ENCODE data around the gene CLIC5.

The CLIC5 gene

DNA sequence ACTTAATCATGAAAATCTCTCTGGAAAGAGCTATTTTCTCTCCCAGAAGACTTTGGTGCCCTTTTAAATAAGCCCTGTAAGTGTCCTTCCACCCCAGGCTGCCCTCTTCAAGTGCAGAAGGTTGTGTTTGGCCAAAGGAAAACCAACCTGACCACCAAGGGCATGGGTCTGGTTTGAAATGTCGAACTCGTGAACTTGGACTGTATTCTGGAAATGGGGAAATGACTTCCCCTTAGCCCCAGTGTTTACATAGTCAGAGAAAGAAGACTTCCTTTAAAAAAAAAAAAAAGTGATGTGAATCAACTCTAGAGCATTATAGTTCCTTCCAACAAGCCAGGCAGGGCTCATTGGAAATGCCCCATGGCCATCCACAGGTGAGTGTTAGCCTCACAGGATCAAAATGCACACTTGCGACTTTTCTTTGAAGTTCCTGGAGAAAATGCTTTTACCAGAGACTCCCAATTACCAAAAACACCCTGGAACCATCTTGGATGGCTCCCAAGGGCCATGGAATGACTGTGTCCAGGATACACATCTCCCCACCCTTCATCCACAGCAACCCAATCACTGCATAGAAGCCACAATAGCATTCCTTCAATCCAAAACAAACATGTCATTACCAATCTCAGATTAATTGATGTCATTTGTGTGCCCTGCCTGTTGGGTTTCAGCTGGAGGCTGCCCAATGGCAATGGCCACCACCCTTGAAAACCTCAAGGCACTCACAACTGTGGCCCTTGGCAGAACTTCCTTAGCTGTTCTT lies 133.8 kb downstream of the CLIC5 start:
- no peak for DNase-seq

DNA sequence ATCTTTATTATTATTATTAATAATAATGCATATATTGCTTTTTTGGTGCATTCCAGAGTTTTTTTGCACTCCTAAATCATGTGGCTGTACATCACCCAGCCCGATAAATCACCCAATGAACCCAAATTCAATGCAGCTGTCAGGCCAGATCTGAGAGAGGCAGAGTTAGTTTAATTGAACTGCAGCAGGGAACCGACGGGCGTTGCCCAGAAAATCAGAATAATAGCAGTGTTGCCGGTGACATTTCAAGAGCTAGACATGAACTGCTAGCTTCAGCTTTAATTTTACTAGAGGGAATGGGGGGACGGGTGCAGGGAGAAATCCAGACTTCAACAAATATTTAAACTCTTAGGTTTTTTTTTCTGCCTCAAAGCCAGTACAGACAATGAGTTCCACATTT lies 135.0 kb downstream of the CLIC5 start:
- DNase-seq = no peak

DNA sequence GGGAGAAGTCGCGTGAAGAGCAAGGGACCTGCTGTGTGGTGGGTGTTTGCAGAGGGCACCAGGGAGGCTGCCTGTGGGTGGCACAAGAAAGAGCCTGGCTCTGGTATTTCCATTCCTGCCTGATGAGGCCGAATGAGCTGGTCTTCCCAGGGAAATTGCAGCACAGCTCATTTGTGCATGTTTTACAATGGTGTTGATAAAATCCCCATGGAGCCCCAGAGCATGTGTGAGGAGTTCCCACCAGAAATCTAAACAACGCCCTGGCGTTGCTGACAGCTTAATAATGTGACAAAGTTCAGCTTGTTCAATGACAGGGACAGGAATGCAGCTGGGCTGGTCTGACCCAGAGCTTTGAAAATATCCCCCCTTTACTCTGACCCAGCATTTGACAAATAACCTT lies 135.5 kb downstream of the CLIC5 start:
- no peak for DNase-seq

DNA sequence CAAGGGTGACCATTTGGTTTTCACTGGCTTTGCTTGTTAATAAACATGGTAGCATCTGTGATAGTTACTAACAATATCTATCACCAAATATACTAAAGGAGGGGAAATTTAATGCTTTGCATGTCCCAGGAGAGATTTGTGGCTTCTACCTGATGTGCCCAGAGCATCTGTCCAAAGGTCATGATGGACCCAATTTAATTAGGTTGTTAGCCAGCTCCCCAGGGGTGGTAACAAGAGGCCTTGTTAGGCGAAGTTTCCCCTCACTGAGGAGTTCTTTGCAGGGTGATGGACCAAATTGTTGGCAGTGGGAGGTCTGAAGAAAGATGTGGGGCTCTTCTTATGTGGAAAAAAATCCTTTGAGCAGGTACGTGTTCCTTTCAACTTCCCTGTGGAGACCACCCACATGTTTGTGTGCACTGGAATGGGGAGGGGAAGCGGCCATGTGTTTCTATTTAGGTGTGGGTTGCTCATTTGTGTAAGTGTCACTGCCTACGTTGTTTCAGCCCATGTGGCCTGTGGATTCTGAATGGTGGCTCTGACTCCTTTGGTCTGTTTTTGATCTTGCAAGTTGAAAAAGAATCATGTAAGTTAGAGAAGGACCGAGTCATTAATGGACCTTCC lies 137.6 kb downstream of the CLIC5 start:
- DNase-seq = no peak

DNA sequence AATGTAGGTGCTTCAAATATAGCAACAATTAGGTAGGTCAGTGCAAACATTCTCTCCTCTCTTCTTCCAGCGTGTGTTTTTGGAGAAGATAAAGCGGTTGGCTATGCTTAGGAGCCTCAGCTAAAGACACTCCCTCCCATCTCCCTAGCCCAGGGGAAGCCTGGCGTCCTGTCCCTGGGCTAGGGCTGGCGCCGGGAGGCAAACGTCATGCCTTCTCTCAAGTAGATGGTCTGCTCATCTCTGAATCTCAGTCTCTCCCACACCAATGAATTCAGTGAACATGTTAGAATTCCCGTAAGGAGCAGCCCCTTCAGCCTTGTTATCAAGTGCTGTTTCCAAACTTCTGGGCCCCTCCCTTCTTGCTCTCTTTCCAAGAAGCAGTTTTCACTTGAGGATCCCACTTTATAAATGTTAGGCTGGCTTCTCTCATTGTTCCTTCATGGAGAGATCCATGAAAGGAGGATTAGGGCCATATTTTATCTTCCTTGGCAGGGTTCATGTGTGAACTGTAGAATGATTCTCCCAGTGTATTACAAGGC lies 142.8 kb downstream of the CLIC5 start:
- DNase-seq = no peak

DNA sequence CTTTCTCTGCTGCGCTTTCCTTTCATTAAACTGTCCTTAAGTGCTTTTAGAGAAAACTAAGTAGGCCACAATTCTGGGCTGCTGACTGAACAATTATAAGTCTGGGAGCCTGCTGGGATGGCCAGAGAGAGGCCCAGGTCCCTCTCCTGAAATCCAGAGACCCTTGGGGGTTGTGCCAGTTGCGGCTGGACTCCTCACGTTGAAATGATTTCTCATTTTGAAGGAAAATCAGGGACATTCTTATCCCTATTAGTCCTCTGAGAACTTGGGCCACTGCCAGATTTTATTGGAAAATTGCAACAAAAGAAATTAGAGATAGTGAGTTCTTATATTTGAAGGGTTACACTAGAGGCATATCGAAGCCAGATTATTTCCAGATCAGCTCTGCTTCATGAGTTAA lies 145.1 kb downstream of the CLIC5 start:
- no peak for DNase-seq

- DNase-seq = no peak
These were observed 151.0 kb downstream of the CLIC5 start for GRCh38 chr6:45864651-45865050.

GRCh38 chr6:45858691-45859090 lies 157.0 kb downstream of the CLIC5 start:
- DNase-seq = no peak

DNA sequence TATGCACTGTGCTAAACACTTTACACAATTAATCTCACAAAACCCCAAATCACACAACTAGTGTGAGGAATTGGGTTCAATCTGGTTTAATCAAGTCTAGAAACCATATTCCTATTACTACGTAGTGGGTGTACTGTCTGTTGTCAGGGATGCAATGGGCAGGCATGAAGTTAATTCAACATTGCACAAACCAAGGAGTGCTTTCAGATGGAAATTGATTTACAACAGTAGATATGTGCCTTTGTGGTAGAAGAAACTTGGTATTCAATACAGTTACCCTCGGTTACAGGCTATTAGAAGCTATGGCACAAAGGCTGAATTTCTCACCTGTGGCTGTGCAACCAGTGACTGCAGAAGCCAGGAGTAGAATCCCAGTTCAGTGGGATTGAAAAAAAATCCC lies 157.8 kb downstream of the CLIC5 start:
- no peak for DNase-seq

DNA sequence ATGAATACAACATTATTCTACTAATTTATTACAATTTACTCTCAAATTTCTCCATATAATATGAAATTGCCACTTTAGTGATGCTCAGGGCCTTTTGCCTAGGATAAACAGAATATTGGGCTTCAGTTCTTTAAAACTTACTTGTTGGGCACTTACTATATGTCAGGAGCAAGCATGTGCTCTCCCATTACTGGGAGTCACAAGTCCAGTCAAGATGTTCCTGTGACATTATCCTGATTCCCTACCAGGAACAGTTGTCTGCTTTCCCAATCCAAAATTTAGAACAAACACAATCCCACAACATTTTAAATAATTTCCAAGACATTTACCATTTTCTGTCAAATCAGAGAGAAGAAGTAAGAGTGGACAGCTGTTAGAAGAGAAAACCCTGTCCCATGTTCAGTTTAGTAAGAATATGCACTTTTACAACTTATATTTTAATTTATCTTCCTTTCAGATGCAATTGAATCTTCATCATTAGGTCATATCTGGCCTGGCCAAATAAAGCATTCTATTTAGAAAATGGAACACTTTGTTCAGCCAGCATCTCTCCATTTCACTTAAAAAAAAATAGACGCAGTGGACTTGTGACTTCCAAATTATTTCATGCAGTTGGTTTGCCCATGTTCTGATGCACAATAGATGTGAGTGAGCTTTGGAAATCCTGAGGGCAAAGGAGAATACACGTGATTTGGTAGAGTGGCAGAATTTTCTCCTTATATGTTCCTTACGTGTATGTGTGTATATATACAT lies 159.8 kb downstream of the CLIC5 start:
- no peak for DNase-seq

DNA sequence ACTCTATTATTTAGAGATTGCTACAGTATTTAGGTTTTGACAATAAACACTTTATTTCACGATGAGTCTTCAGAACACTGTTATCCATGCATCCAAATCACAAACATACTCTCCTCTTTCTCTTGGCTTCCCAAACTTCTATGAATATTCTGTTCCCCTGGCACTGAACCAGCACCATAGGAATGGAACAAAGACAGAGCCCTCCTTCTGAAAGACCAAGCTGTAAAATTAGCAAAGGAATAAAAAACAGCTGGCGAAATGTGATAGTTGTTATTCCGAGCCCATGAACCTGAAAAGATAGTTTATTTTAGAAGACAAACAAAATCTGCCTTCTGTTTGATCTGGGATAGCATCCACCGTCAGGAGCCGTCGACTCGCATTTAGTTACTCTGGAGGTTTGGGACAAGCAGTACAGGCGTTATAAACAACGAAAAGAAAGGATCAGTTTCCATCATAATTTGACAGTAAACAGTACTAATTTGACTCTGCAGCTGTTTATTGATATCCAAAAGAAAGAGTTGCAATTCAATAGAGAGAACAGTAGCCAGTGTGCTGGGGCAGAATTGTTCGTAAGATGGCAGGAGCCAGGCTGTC lies 161.4 kb downstream of the CLIC5 start:
- DNase-seq = no peak

DNA sequence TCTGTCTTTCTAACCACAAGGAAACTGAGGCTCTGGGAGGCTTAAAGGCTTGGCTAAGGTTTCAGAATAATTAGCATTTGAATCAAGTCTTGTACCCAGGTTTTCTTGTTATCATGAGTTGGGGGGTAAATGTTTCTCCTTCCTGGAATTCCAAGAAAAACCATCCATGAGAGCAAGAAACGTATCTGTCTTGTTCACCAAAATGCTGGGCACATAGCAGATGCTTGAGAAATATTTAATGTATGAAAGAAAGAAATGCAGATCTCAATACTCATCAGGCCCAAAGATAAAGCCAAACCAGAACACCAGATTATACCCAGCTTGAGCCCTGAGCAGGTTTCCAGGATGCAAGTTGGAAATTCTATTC lies 164.6 kb downstream of the CLIC5 start:
- no peak for DNase-seq

DNA sequence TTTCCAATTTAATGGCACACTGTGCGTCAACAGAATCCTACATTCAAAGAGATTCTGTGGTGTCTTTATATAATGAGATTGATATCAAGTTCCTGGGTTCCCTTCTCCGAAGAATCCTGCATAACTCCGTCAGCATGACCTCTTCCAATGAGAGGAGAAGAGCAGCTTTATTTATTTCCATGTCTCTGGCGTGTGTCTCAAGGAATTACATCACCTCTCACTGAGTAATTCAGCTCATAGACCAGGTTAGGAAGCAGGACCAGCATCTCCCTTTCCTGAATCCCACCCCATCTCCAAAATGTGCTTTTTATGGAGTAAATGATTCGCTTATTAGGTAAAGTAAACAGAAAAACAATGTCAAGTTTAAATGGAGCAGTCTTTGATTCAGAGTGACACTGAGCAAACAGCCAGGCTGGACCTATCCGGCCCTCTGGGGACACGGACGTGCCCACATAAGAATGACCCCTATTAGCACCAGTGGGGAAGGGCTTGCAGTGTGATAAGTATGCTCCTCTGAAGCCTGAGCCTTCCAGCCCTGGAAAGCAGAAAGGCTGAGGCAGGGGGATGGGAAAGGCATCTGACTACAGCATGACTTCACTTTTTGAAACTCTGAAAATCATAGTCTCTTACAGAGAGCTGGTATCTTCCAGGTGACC lies 165.2 kb downstream of the CLIC5 start:
- DNase-seq = no peak

- DNase-seq = no peak
These were observed 170.1 kb downstream of the CLIC5 start for GRCh38 chr6:45845567-45845966.

- DNase-seq = no peak
These were observed 170.7 kb downstream of the CLIC5 start for GRCh38 chr6:45844986-45845385.

DNA sequence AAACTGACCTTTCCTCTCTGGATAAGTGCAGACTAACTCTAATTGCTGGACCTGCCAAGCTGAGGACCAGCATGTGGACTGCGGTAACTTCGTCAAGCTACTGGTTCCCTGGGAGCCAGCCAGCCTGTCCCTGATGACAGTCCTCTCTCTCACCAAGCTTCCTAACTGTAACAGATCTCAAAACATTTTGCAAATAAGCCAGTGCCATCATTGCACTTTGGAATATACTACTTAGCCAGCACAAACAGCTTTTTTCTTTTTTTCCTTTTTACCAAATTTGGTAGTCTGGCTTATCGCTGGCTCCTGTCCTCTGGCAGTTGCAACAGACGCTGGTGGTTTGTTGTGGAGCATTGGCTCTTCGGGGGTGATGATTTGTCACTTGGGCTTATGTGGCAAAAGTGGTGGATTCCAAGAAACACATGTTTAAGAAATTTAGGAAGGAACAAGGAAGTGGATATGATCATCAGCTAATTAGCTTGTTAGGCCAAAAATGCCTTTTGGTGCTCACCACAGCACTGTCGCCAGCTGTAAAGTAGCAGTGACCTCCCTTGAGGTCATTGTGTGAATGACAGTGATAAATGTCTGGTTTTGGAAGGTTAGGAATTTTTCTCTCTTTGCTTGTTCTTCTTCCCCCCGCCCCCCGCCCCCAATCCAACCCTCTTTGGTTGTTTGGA lies 171.7 kb downstream of the CLIC5 start:
- DNase-seq = no peak

DNA sequence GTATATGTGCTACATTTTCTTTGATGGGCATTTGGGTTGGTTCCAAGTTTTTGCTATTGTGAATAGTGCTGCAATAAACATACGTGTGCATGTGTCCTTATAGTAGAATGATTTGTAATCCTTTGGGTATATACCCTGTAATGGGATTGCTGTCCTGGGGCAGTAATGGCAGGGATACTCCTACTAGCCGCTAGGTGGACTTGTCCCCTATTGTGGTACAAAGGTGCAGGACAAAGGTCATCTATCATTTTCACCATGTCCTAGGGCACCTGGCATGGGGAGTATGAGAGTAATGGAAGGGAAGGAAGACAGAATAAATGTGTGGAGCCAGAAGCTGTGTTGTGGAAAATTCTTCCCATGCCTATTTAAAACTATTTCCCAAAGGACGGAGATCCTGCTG lies 174.6 kb downstream of the CLIC5 start:
- no peak for DNase-seq

DNA sequence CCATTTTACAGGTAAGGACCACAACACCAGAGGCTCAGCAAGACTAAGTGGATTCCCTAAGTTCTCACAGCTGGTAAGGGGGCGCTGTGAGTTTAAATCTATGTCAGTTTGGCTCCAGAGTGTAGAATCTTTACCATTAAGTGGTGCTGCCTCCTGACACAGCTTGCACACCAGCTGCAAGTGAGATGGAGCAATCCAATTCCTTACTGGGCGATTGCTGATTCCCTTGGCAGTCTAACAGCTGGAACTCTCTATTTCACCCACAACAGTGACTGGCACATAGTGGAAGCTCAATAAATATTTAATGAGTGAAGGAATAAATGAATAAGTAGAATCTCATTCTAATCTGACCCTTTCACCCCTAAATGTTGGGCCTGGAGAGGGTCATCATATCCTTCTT lies 176.7 kb downstream of the CLIC5 start:
- DNase-seq = no peak

DNA sequence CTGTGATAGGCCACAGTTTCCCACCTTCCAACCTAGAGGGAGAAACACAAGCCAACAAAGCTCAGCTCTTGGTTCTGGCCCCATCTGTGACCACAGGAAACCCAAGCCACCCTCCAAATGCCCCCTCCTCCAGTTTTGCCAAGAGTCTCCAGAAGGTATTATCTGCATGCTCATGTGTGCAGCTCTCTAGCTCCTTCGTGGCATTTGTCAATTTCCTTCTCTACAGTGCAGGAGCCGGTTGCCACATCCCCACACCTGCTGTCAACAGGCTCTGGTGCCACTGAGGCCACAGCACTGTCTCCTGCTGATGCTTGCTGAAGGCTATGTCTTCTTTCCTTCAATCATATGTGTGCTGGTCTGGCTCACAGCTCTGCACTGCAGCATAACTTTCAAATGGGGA lies 177.2 kb downstream of the CLIC5 start:
- no peak for DNase-seq

GRCh38 chr6:45837541-45838200 lies 178.0 kb downstream of the CLIC5 start:
- no peak for DNase-seq

GRCh38 chr6:45836984-45837383 lies 178.7 kb downstream of the CLIC5 start:
- DNase-seq = no peak

- DNase-seq = no peak
These were observed 179.2 kb downstream of the CLIC5 start for GRCh38 chr6:45836438-45836824.
